HG03097 (cell line): Measurements from ENCODE around the gene ZNF407.
"Not testable (repeated sequence)": the region's sequence is repeated elsewhere in the genome, so short reads cannot be mapped to it uniquely, and the experiment has no call there.

Experiments
- ATAC-seq: cut with Tn5 transposase; IDR thresholded peaks from one replicate; pipeline ENCODE4 v1.9.1; 2021; ENCODE audit not compliant: unreplicated experiment, low FRiP score

ZNF407 gene

GRCh38 chr18:74597662-74598349, at the start of gene ZNF407:
TSS of gene ZNF407 (plus strand) at chr18:74597870. CDS start at chr18:74631020, 33,150 bp downstream.
- ATAC-seq: peak; percentile 66

- no peak for ATAC-seq
These were observed 48.0 kb upstream of the ZNF407 start for GRCh38 chr18:74549591-74550104.

GRCh38 chr18:74550886-74551285, 46.8 kb upstream of the ZNF407 start:
- no peak for ATAC-seq

GRCh38 chr18:74551452-74551851, 46.2 kb upstream of the ZNF407 start:
- no peak for ATAC-seq

- peak; percentile 97 for ATAC-seq
These were observed 45.6 kb upstream of the ZNF407 start for GRCh38 chr18:74551936-74552555.

GRCh38 chr18:74556126-74556525, 41.5 kb upstream of the ZNF407 start:
- no peak for ATAC-seq

- ATAC-seq: no peak
These were observed 39.6 kb upstream of the ZNF407 start for GRCh38 chr18:74558096-74558495.

- ATAC-seq: no peak
These were observed 35.4 kb upstream of the ZNF407 start for GRCh38 chr18:74562131-74562730.

GRCh38 chr18:74562775-74563174, 34.9 kb upstream of the ZNF407 start:
- no peak for ATAC-seq

GRCh38 chr18:74563999-74564398, 33.7 kb upstream of the ZNF407 start:
- ATAC-seq: no peak

- not testable (repeated sequence) for ATAC-seq
These were observed 32.5 kb upstream of the ZNF407 start for GRCh38 chr18:74565164-74565563.

GRCh38 chr18:74565993-74566392, 31.7 kb upstream of the ZNF407 start:
- not testable (repeated sequence) for ATAC-seq

- no peak for ATAC-seq
These were observed 29.8 kb upstream of the ZNF407 start for GRCh38 chr18:74567822-74568221.

- ATAC-seq: no peak
These were observed 28.3 kb upstream of the ZNF407 start for GRCh38 chr18:74569401-74569800.

GRCh38 chr18:74570266-74570665, 27.4 kb upstream of the ZNF407 start:
- no peak for ATAC-seq

- no peak for ATAC-seq
These were observed 25.6 kb upstream of the ZNF407 start for GRCh38 chr18:74571895-74572680.

GRCh38 chr18:74573053-74573452, 24.6 kb upstream of the ZNF407 start:
- ATAC-seq: no peak

- ATAC-seq: no peak
These were observed 22.8 kb upstream of the ZNF407 start for GRCh38 chr18:74574916-74575315.

GRCh38 chr18:74577019-74577418, 20.7 kb upstream of the ZNF407 start:
- no peak for ATAC-seq

- ATAC-seq: no peak
These were observed 18.1 kb upstream of the ZNF407 start for GRCh38 chr18:74579496-74580065.

GRCh38 chr18:74582642-74583041, 15.0 kb upstream of the ZNF407 start:
- no peak for ATAC-seq
